ENCODE results near the gene SCO1.

DNA sequence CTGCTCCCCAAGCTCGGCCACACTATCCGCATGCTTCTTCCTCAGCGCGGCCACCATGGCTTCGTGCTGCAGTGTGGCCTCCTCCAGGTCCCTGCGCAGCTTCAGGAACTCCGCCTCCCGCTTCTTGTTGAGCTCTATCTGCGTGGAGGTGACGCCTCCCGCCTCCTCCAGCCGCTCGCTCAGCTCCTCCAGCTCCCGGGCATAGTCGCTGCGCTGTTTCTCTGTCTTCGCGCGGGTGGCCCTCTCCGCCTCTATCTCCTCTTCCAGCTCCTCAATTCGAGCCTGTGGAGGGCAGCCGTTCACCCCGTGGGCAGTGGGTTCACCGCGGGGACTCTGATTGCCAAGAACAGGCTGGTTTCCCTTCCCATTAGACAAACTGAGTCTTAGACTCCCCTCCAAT, 59.2 kb downstream of the SCO1 start:
- TF ChIP-seq, protein P1, sequence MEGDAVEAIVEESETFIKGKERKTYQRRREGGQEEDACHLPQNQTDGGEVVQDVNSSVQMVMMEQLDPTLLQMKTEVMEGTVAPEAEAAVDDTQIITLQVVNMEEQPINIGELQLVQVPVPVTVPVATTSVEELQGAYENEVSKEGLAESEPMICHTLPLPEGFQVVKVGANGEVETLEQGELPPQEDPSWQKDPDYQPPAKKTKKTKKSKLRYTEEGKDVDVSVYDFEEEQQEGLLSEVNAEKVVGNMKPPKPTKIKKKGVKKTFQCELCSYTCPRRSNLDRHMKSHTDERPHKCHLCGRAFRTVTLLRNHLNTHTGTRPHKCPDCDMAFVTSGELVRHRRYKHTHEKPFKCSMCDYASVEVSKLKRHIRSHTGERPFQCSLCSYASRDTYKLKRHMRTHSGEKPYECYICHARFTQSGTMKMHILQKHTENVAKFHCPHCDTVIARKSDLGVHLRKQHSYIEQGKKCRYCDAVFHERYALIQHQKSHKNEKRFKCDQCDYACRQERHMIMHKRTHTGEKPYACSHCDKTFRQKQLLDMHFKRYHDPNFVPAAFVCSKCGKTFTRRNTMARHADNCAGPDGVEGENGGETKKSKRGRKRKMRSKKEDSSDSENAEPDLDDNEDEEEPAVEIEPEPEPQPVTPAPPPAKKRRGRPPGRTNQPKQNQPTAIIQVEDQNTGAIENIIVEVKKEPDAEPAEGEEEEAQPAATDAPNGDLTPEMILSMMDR (IDR thresholded peaks at IDR 0.05; ENCODE audit: borderline replicate concordance, extremely low read depth, low read length, poor library complexity, severe bottlenecking) = no peak
- no peak for TF ChIP-seq EZH2 (IDR thresholded peaks at IDR 0.05; ENCODE audit: borderline replicate concordance, low read depth, low read length, severe bottlenecking)

Measured in DND-41 (cell line).